SK-N-SH (cell line): Measurements from ENCODE around the gene PTEN. TPM values are rescaled to one million over a fixed set of nuclear protein-coding genes. Genes with fewer than 3 reads are reported as not detected.
A peak's percentile ranks its signal among the peaks of the same experiment; 100 is the strongest.

Experiments
- CTCF ChIA-PET: fragments of 300-600, 350-600 bp; formaldehyde crosslinking; extraction: SDS; loops from one replicate; lab custom pipeline; 2021; lab: Yijun Ruan, JAX
- POLR2A ChIA-PET: fragments of 350-600 bp; sonication (Branson Sonifier 250); formaldehyde crosslinking; extraction: SDS; loops from one replicate; lab custom pipeline; 2020; ENCODE audit warnings: antibody characterized with exemption, inconsistent platforms; lab: Yijun Ruan, JAX
- DNase-seq: peaks from one replicate; pipeline ENCODE4 v3.0.0; 2012
- H2AFZ ChIP-seq: fragments of 200-600 bp; sonication (generic); 2 replicates; pipeline ENCODE4 v1.8.1; 2016; ENCODE audit warnings: antibody characterized with exemption, mild to moderate bottlenecking, low read depth
- H3F3A ChIP-seq: fragments of 200-600 bp; sonication (generic); replicated peaks from 2 replicates; pipeline ENCODE3; 2016; ENCODE audit warnings: antibody characterized with exemption, mild to moderate bottlenecking; ENCODE audit not compliant: insufficient read depth
- H3K27ac ChIP-seq, 2 experiments: fragments of 200-500 bp in 1 of 2; fragments of 200-600 bp in 1 of 2; sonication (Bioruptor generic) in 1 of 2; sonication (generic), shearing (Covaris generic) in 1 of 2; 2 replicates each; pipeline versions ENCODE4 v1.5.1 to v1.6.1; 2014 to 2016; ENCODE audit warnings: low read depth in 2 of 2, inconsistent platforms in 1 of 2, low read length in 1 of 2, mild to moderate bottlenecking in 1 of 2, mixed read lengths in 1 of 2
- H3K27me3 ChIP-seq: fragments of 200-600 bp; sonication (generic), shearing (Covaris generic); 2 replicates; pipeline ENCODE4 v1.6.1; 2016; ENCODE audit warnings: mixed run types; ENCODE audit not compliant: insufficient read depth
- H3K36me3 ChIP-seq, 2 experiments: fragments of 200-500 bp in 1 of 2; fragments of 200-600 bp in 1 of 2; sonication (Bioruptor generic) in 1 of 2; sonication (generic) in 1 of 2; replicated peaks in 1 of 2; 2 replicates each; pipeline versions ENCODE3 to v1.5.1; 2014 to 2016; ENCODE audit warnings: low read length in 1 of 2, mild to moderate bottlenecking in 1 of 2; ENCODE audit not compliant: insufficient read depth in 2 of 2, control insufficient read depth in 1 of 2
- H3K4me1 ChIP-seq, 2 experiments: fragments of 200-500 bp in 1 of 2; fragments of 200-600 bp in 1 of 2; sonication (Bioruptor generic) in 1 of 2; sonication (generic), shearing (Covaris generic) in 1 of 2; 2 replicates each; pipeline versions ENCODE4 v1.5.1 to v1.6.1; 2014 to 2016; ENCODE audit warnings: low read depth in 1 of 2, low read length in 1 of 2, mixed run types in 1 of 2; ENCODE audit not compliant: insufficient read depth in 2 of 2, control insufficient read depth in 1 of 2
- H3K4me2 ChIP-seq: fragments of 200-600 bp; sonication (generic), shearing (Covaris generic); 2 replicates; pipeline ENCODE4 v1.6.1; 2017; ENCODE audit warnings: mixed run types
- H3K4me3 ChIP-seq, 2 experiments: fragments of 200-500 bp in 1 of 2; fragments of 200-600 bp in 1 of 2; sonication (Bioruptor generic) in 1 of 2; sonication (generic), shearing (Covaris generic) in 1 of 2; 2 replicates each; pipeline versions ENCODE4 v1.5.1 to v1.8.1; 2014 to 2016; ENCODE audit warnings: low read depth in 2 of 2, inconsistent platforms in 1 of 2, low read length in 1 of 2, mild to moderate bottlenecking in 1 of 2, mixed read lengths in 1 of 2, moderate library complexity in 1 of 2
- H3K79me2 ChIP-seq: fragments of 200-600 bp; sonication (generic); 2 replicates; pipeline ENCODE4 v1.8.1; 2017; ENCODE audit warnings: mild to moderate bottlenecking; ENCODE audit not compliant: insufficient read depth
- H3K9ac ChIP-seq: fragments of 200-600 bp; sonication (generic); 2 replicates; pipeline ENCODE4 v1.6.1; 2017; ENCODE audit warnings: mixed run types
- H3K9me2 ChIP-seq: fragments of 200-600 bp; sonication (generic); 2 replicates; pipeline ENCODE4 v1.6.1; 2017; ENCODE audit warnings: mixed run types
- H3K9me3 ChIP-seq: fragments of 200-600 bp; sonication (generic); 2 replicates; pipeline ENCODE4 v1.6.1; 2017; ENCODE audit warnings: mixed run types, mild to moderate bottlenecking, moderate library complexity
- H4K20me1 ChIP-seq: fragments of 200-600 bp; sonication (generic); 2 replicates; pipeline ENCODE4 v1.6.1; 2017; ENCODE audit warnings: mild to moderate bottlenecking, mixed run types; ENCODE audit not compliant: insufficient read depth
- CHD2 ChIP-seq: fragments of 150-350 bp; IDR thresholded peaks from 2 replicates; pipeline ENCODE4 v1.6.1; 2018; ENCODE audit warnings: low read length; ENCODE audit not compliant: partially characterized antibody
- CTCF ChIP-seq: fragments of 200-600 bp; sonication (generic); IDR thresholded peaks from 2 replicates; pipeline ENCODE4 v1.6.1; 2017; ENCODE audit warnings: antibody characterized with exemption, mild to moderate bottlenecking, moderate library complexity
- ELF1 ChIP-seq: IDR thresholded peaks from 2 replicates; pipeline ENCODE4 v1.4.0; 2012
- EP300 ChIP-seq, 2 experiments: IDR thresholded peaks; 2 replicates each; pipeline versions ENCODE4 v1.4.0 to v1.6.1; 2012; ENCODE audit warnings: borderline replicate concordance in 1 of 2, low read depth in 1 of 2, low read length in 1 of 2
- EZH2phosphoT487 ChIP-seq: fragments of 200-600 bp; sonication (generic); IDR thresholded peaks from 2 replicates; pipeline ENCODE4 v1.6.1; 2017; ENCODE audit warnings: low read depth, mixed run types, mild to moderate bottlenecking, antibody characterized with exemption, moderate library complexity, borderline replicate concordance
- GATA2 ChIP-seq: sonication (generic); formaldehyde crosslinking; IDR thresholded peaks from 2 replicates; pipeline ENCODE4 v1.5.0; 2020; ENCODE audit warnings: mild to moderate bottlenecking, missing genetic modification reagents
- JUND ChIP-seq: IDR thresholded peaks from 2 replicates; pipeline ENCODE4 v1.4.0; 2012
- MAX ChIP-seq: IDR thresholded peaks from 2 replicates; pipeline ENCODE4 v1.4.0; 2012; ENCODE audit warnings: low read depth
- MEF2A ChIP-seq: IDR thresholded peaks from 2 replicates; pipeline ENCODE4 v1.4.0; 2012; ENCODE audit warnings: low read depth, borderline replicate concordance
- NFIC ChIP-seq: IDR thresholded peaks from 2 replicates; pipeline ENCODE4 v1.4.0; 2012; ENCODE audit warnings: borderline replicate concordance
- NRF1 ChIP-seq: IDR thresholded peaks from 2 replicates; pipeline ENCODE4 v1.6.1; 2012; ENCODE audit warnings: low read depth, mild to moderate bottlenecking, low read length
- PBX3 ChIP-seq: IDR thresholded peaks from 2 replicates; pipeline ENCODE4; 2012
- RCOR1 ChIP-seq: fragments of 150-350 bp; IDR thresholded peaks from 2 replicates; pipeline ENCODE4 v1.6.1; 2017; ENCODE audit warnings: antibody characterized with exemption, low read length
- RFX5 ChIP-seq: IDR thresholded peaks from 2 replicates; pipeline ENCODE4 v1.6.1; 2012; ENCODE audit warnings: mild to moderate bottlenecking, improper control_type of control experiment, low read length
- RXRA ChIP-seq: IDR thresholded peaks from 2 replicates; pipeline ENCODE4 v1.4.0; 2012; ENCODE audit warnings: low read depth, mild to moderate bottlenecking, borderline replicate concordance
- SIN3A ChIP-seq: IDR thresholded peaks from 2 replicates; pipeline ENCODE4 v1.6.1; 2012; ENCODE audit warnings: low read depth, mild to moderate bottlenecking, low read length, moderate library complexity, borderline replicate concordance
- SMC3 ChIP-seq: IDR thresholded peaks from 2 replicates; pipeline ENCODE4 v1.6.1; 2012; ENCODE audit warnings: low read depth, low read length, improper control_type of control experiment
- TCF12 ChIP-seq: IDR thresholded peaks from 2 replicates; pipeline ENCODE4 v1.4.0; 2012
- TEAD4 ChIP-seq: IDR thresholded peaks from 2 replicates; pipeline ENCODE4 v1.4.0; 2012; ENCODE audit warnings: mild to moderate bottlenecking, borderline replicate concordance; ENCODE audit not compliant: insufficient read depth
- USF1 ChIP-seq: IDR thresholded peaks from 2 replicates; pipeline ENCODE4 v1.4.0; 2012; ENCODE audit warnings: low read depth, borderline replicate concordance
- USF2 ChIP-seq: fragments of 150-350 bp; IDR thresholded peaks from 2 replicates; pipeline ENCODE4 v1.6.1; 2017; ENCODE audit warnings: antibody characterized with exemption, low read length, low read depth, borderline replicate concordance
- YY1 ChIP-seq: IDR thresholded peaks from 2 replicates; pipeline ENCODE4 v1.4.0; 2012; ENCODE audit warnings: low read depth, mild to moderate bottlenecking
- WGBS: methylation state at CpG from one replicate; pipeline ENCODE4 v1.1.6; 2017; ENCODE audit warnings: low lambda C conversion rate; 5-methylcytosine and 5-hydroxymethylcytosine counted together
- polyA plus RNA-seq, 3 experiments: library from polyadenylated mRNA; depleted of rRNA; stranded (reverse); fragments of >200 nt; gene quantifications; 2 replicates each; pipeline ENCODE4 v1.2.3, GENCODE V29; 2012

The PTEN gene
- polyA plus RNA-seq, 1 of the 3 experiments (the other 2 are of a cell fraction): 12.8 TPM

GRCh38 chr10:87895430-87895829, 32.0 kb downstream of the PTEN start:
- 92% methylated on average over 1 of the region's 1 CpG for WGBS
- no peaks in the 10 kb centered on the region for H3K9me2 ChIP-seq
- DNase-seq: no peak
- H3K4me3 ChIP-seq: no peak overlapping the region
- H3K4me1 ChIP-seq: peaks cover 0 to 6% of the 10 kb centered on the region in 2 experiments; a peak in 1 of 4 replicates
- no peaks in the 10 kb centered on the region for H3K9me3 ChIP-seq
- H3F3A ChIP-seq: peaks cover 27% of the 10 kb centered on the region
- H3K36me3 ChIP-seq: peaks cover 22 to 45% of the 10 kb centered on the region in 2 experiments
- H2AFZ ChIP-seq: no peak overlapping the region
- peaks cover 87% of the 10 kb centered on the region for H4K20me1 ChIP-seq
- POLR2A ChIA-PET: no interaction called here
- peaks cover 100% of the 10 kb centered on the region for H3K79me2 ChIP-seq
- no peak overlapping the region for H3K4me2 ChIP-seq
- no peak overlapping the region for H3K27ac ChIP-seq
- CTCF ChIA-PET: interaction anchor here (1.4 kb wide), 1 partner anchor 494 kb away, joined by 3 read pairs; no protein-coding TSS in a partner anchor
- no peak for TF ChIP-seq SIN3A
- no peak for TF ChIP-seq USF1
- no peak for TF ChIP-seq CTCF
- no peak for TF ChIP-seq NRF1
- TF ChIP-seq PBX3: no peak
- TF ChIP-seq JUND: no peak
- no peak for TF ChIP-seq CHD2
- TF ChIP-seq MEF2A: no peak
- no peak for TF ChIP-seq RXRA
- TF ChIP-seq RCOR1: no peak
- no peak for TF ChIP-seq YY1
- no peak for TF ChIP-seq SMC3
- H3K27me3 ChIP-seq: no peaks in the 10 kb centered on the region
- H3K9ac ChIP-seq: no peak overlapping the region

GRCh38 chr10:87896216-87896615, 32.8 kb downstream of the PTEN start:
- H3K27ac ChIP-seq: peak overlapping the region in 1 of 2 experiments; percentile 22; a peak in 2 of 4 replicates
- H3F3A ChIP-seq: peaks cover 27% of the 10 kb centered on the region
- no peaks in the 10 kb centered on the region for H3K27me3 ChIP-seq
- peaks cover 100% of the 10 kb centered on the region for H3K79me2 ChIP-seq
- WGBS: 93% methylated on average over 2 of the region's 2 CpGs
- no peak overlapping the region for H3K4me2 ChIP-seq
- H3K4me3 ChIP-seq: no peak overlapping the region; a peak in 1 of 4 replicates
- ChIA-PET CTCF (interaction anchor here (1.4 kb wide), 1 partner anchor 493 kb away, joined by 3 read pairs; no protein-coding TSS in a partner anchor), POLR2A (no interaction called here)
- no peak for DNase-seq
- H2AFZ ChIP-seq: no peak overlapping the region
- no peaks in the 10 kb centered on the region for H3K9me2 ChIP-seq
- H3K9me3 ChIP-seq: no peaks in the 10 kb centered on the region
- peaks cover 0 to 6% of the 10 kb centered on the region in 2 experiments; a peak in 1 of 4 replicates for H3K4me1 ChIP-seq
- H4K20me1 ChIP-seq: peaks cover 87% of the 10 kb centered on the region
- peaks cover 22 to 41% of the 10 kb centered on the region in 2 experiments for H3K36me3 ChIP-seq
- H3K9ac ChIP-seq: no peak overlapping the region
- TF ChIP-seq JUND (no peak), TCF12 (no peak), SIN3A (no peak), USF2 (no peak), RCOR1 (no peak), MAX (no peak), RFX5 (no peak), GATA2 (CRISPR knock-in tag) (no peak), TEAD4 (no peak), EP300 (IDR thresholded peaks at IDR 0.05; ENCODE audit: borderline replicate concordance in 1 of 2, low read depth in 1 of 2, low read length in 1 of 2) (no peak), ELF1 (no peak), EZH2phosphoT487 (no peak), NFIC (no peak), CHD2 (no peak), CTCF (no peak), YY1 (no peak)
